Suprapubic skin (tissue), 4 donors: ENCODE measurements around the gene TTBK2.

Source experiments
- EP300 ChIP-seq: sonication (generic); formaldehyde crosslinking; IDR thresholded peaks from one replicate; pipeline ENCODE4 v1.6.1; 2017; ENCODE audit warnings: antibody characterized with exemption
- POLR2A ChIP-seq, 2 donors: fragments of 450-650 bp; IDR thresholded peaks; one replicate each; pipeline ENCODE4 v1.6.1; 2017; ENCODE audit warnings: antibody characterized with exemption in 2 of 2, mild to moderate bottlenecking in 2 of 2, moderate library complexity in 2 of 2
- POLR2AphosphoS5 ChIP-seq, 3 donors: sonication (generic); formaldehyde crosslinking; IDR thresholded peaks; one replicate each; pipeline ENCODE4 v1.6.1; 2017; ENCODE audit warnings: antibody characterized with exemption in 3 of 3
- TF ChIP-seq, protein P1 (sequence below), 2 donors: fragments of 200-600 bp in 1 of 2; fragments of 450-650 bp in 1 of 2; sonication (generic) in 1 of 2; IDR thresholded peaks; one replicate each; pipeline ENCODE4 v1.5.1; 2016 to 2019; ENCODE audit warnings: antibody characterized with exemption in 2 of 2, mild to moderate bottlenecking in 1 of 2, moderate library complexity in 1 of 2

GRCh38 chr15:42920519-42921341 is at the start of gene TTBK2:
- TF ChIP-seq, protein P1, sequence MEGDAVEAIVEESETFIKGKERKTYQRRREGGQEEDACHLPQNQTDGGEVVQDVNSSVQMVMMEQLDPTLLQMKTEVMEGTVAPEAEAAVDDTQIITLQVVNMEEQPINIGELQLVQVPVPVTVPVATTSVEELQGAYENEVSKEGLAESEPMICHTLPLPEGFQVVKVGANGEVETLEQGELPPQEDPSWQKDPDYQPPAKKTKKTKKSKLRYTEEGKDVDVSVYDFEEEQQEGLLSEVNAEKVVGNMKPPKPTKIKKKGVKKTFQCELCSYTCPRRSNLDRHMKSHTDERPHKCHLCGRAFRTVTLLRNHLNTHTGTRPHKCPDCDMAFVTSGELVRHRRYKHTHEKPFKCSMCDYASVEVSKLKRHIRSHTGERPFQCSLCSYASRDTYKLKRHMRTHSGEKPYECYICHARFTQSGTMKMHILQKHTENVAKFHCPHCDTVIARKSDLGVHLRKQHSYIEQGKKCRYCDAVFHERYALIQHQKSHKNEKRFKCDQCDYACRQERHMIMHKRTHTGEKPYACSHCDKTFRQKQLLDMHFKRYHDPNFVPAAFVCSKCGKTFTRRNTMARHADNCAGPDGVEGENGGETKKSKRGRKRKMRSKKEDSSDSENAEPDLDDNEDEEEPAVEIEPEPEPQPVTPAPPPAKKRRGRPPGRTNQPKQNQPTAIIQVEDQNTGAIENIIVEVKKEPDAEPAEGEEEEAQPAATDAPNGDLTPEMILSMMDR (IDR thresholded peaks at IDR 0.05) = peak in 1 of 2 donors; percentile 7
- TF ChIP-seq POLR2AphosphoS5 (IDR thresholded peaks at IDR 0.05) (no peak), POLR2A (IDR thresholded peaks at IDR 0.05) (peak in 1 of 2 donors; percentile 63), EP300 (no peak)
